Transverse colon (tissue), 4 donors: ENCODE measurements around the gene SPARC. TPM values are rescaled to one million over a fixed set of nuclear protein-coding genes. Genes with fewer than 3 reads are reported as not detected.

Source experiments
- DNase-seq: peaks from one replicate; pipeline ENCODE4 v3.0.0-alpha.2; 2019
- H3K27ac ChIP-seq, 4 donors: fragments of 200-600 bp; sonication (generic); 2 replicates each; pipeline ENCODE4 v1.5.1; 2016 to 2018; ENCODE audit warnings: inconsistent platforms in 4 of 4
- H3K27me3 ChIP-seq: fragments of 200-600 bp; sonication (generic); 2 replicates; pipeline ENCODE4 v1.5.1; 2017; ENCODE audit warnings: inconsistent platforms
- H3K36me3 ChIP-seq, 4 donors: fragments of 200-600 bp; sonication (generic); 2 replicates each; pipeline ENCODE4 v1.5.1; 2017 to 2019; ENCODE audit warnings: inconsistent platforms in 4 of 4
- H3K4me1 ChIP-seq, 4 donors: fragments of 200-600 bp; sonication (generic); 2 replicates each; pipeline ENCODE4 v1.5.1; 2017 to 2020; ENCODE audit warnings: inconsistent platforms in 4 of 4
- H3K4me3 ChIP-seq, 4 donors: fragments of 200-600 bp; sonication (generic); 1 replicate in 1 of 4; 2 replicates in 3 of 4; pipeline versions ENCODE4 v1.5.1 to v1.6.1; 2017 to 2019; ENCODE audit warnings: inconsistent platforms in 4 of 4
- H3K9me3 ChIP-seq, 2 donors: fragments of 200-600 bp; sonication (generic); 2 replicates each; pipeline ENCODE4 v1.5.1; 2017 to 2019; ENCODE audit warnings: inconsistent platforms in 2 of 2
- CTCF ChIP-seq, 5 experiments: fragments of 200-600 bp in 3 of 5; fragments of 450-650 bp in 2 of 5; sonication (generic) in 3 of 5; IDR thresholded peaks; 1 replicate in 2 of 5; 2 replicates in 3 of 5; pipeline ENCODE4 v1.5.1; 2016 to 2017; ENCODE audit warnings: antibody characterized with exemption in 5 of 5, inconsistent platforms in 3 of 5, mild to moderate bottlenecking in 2 of 5, moderate library complexity in 1 of 5
- EP300 ChIP-seq: sonication (generic); formaldehyde crosslinking; IDR thresholded peaks from one replicate; pipeline ENCODE4 v1.6.1; 2017; ENCODE audit warnings: antibody characterized with exemption, low read depth
- POLR2A ChIP-seq: fragments of 450-650 bp; IDR thresholded peaks from one replicate; pipeline ENCODE4 v1.6.1; 2016; ENCODE audit warnings: antibody characterized with exemption, mild to moderate bottlenecking, moderate library complexity
- POLR2AphosphoS5 ChIP-seq, 3 donors: sonication (generic); formaldehyde crosslinking; IDR thresholded peaks; one replicate each; pipeline ENCODE4 v1.6.1; 2016; ENCODE audit warnings: antibody characterized with exemption in 3 of 3
- WGBS, 2 donors: methylation state at CpG; one replicate each; pipeline ENCODE4 v1.1.5; 2018; ENCODE audit warnings: low coverage in 1 of 2; 5-methylcytosine and 5-hydroxymethylcytosine counted together
- in situ Hi-C, 4 donors: fragments of 200-750 bp; cut with MboI; loops; one replicate each; pipeline versions ENCODE4 v1.15.0 to v1.15.1; 2017; ENCODE audit warnings: low sequenced_read_pairs in 3 of 4, low pct_ligation_motif_present in 1 of 4, low pct_unique_long_range_greater_than_20kb in 1 of 4
- intact Hi-C: fragments of 100-400 bp; cut with DNase I; formaldehyde crosslinking; loops from one replicate; pipeline ENCODE4 v1.15.1; 2023; ENCODE audit warnings: low total_unique reads
- total RNA-seq, 4 donors: library from RNA; depleted of rRNA; stranded (reverse); fragments of >200 nt; gene quantifications; one replicate each; pipeline ENCODE4 v1.1.0, GENCODE V29; 2016

SPARC gene
- total RNA-seq, 4 donors from 2014 or later: 47.9 to 267 (median 85.1) TPM

- H3K36me3 ChIP-seq: no peaks in the 10 kb centered on the region
- H3K4me1 ChIP-seq: no peaks in the 10 kb centered on the region
- WGBS, 2 donors: 87% methylated on average over 5 of the region's 6 CpGs; no CpG with 5 or more reads in 1 of the 2 donors
- H3K27ac ChIP-seq: no peak overlapping the region
- DNase-seq: no peak
- in situ Hi-C loops: no loop called here
- no peak overlapping the region for H3K4me3 ChIP-seq
- TF ChIP-seq POLR2A (no peak), CTCF (IDR thresholded peaks at IDR 0.05) (no peak), POLR2AphosphoS5 (IDR thresholded peaks at IDR 0.05) (no peak), EP300 (no peak)
- H3K9me3 ChIP-seq: no peaks in the 10 kb centered on the region
- intact Hi-C loops: no loop called here
- H3K27me3 ChIP-seq: peaks cover 4% of the 10 kb centered on the region
These were observed 66.8 kb downstream of the SPARC start for GRCh38 chr5:151619812-151620460.

DNA sequence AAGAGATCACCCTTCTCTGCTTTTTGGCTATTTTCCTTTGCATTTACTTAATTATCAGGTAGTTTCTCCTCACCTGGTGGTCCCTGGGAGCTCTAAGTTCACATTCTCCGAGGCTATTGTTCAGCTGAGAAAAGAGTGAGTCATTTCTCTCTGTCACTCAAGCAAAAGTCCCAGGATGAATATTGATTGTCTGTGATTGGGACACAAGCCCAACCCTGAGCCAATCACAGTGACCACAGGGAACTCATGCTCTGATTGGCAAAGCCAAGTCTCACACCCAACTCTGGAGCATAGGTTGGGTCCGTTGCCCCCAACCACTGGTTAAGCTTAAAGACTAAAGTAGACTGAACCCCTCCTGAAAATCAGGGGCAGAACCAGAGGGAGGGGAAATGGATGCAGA lies 67.8 kb downstream of the SPARC start:
- H3K9me3 ChIP-seq: no peaks in the 10 kb centered on the region
- no peak overlapping the region for H3K27ac ChIP-seq
- WGBS, 2 donors: 27 to 39% methylated on average over 2 of the region's 2 CpGs
- no peak for DNase-seq
- peaks cover 4% of the 10 kb centered on the region for H3K27me3 ChIP-seq
- in situ Hi-C loops: no loop called here
- H3K36me3 ChIP-seq: no peaks in the 10 kb centered on the region
- intact Hi-C loops: no loop called here
- H3K4me3 ChIP-seq: no peak overlapping the region
- TF ChIP-seq POLR2AphosphoS5 (IDR thresholded peaks at IDR 0.05) (no peak), CTCF (IDR thresholded peaks at IDR 0.05) (no peak), POLR2A (no peak), EP300 (no peak)
- H3K4me1 ChIP-seq: no peaks in the 10 kb centered on the region

DNA sequence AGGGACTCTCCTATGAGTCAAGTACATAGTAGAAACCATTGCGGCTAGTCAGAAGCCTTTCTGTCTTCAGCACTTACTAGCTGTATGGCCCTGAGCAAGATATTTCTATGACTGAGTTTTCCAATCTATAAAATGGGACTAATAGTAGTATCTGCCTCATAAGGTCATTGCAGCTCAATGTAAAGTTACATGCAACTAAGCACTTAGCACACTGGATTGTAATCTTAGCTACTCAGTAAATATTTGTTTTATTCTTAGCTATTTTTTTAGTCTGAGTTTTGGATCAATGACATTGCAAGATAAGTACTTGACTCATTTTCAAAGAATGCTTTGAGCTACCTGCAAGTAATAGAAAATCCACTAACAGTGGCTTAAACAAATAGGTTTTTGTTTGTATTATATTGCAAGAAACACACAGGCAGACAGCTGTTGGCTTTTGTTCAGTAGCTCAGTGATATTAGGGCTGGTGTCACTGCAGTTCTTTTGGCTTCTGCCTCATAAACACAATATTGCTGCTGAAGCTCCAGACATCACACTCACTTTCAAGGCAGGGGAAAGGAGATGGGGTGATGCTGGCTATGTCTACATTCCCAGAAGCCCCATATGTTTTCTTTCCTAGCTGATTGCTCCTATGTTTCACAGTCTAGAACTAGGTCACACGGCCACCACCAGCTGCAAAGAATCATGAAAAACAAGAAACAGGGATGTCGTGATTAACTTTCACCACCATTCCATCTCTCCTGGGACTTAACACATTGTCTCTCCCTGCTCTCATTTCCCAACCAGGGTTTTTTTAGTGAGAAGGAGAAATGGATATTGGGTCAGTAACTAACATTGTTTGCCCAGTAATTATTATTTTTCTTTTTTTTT lies 68.6 kb downstream of the SPARC start:
- DNase-seq: no peak
- H3K27me3 ChIP-seq: peaks cover 4% of the 10 kb centered on the region
- no peak overlapping the region for H3K27ac ChIP-seq
- WGBS, 2 donors: 72 to 76% methylated on average over 3 of the region's 3 CpGs
- no peaks in the 10 kb centered on the region for H3K9me3 ChIP-seq
- in situ Hi-C loops (no loop called here), intact Hi-C loops (no loop called here)
- no peaks in the 10 kb centered on the region for H3K36me3 ChIP-seq
- H3K4me1 ChIP-seq: no peaks in the 10 kb centered on the region
- TF ChIP-seq POLR2AphosphoS5 (IDR thresholded peaks at IDR 0.05) (no peak), POLR2A (no peak), EP300 (no peak), CTCF (IDR thresholded peaks at IDR 0.05) (no peak)
- no peak overlapping the region for H3K4me3 ChIP-seq

DNA sequence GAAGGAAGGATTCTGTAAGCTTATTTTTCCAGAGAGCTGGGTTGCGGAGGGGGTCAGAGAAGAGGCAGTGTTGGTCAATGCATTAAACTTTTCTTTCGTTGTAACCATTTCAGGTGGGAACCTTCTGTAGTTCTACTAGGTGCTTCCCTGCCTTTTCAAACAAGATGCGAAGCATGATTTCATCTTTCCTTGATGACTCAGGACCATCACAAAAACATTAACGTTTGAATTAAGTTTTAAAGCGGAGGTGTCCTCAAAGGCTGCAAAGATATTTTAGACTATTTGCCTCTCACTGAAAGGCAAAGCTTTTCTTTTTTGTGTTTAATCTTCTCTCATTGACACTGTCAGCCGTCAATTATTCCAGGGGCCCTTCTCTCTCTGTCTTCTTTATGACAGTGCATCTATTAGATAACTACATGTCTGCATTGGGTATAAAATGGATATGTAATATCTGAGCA lies 69.3 kb downstream of the SPARC start:
- H3K27me3 ChIP-seq: peaks cover 4% of the 10 kb centered on the region
- in situ Hi-C loops: no loop called here
- intact Hi-C loops: no loop called here
- 76 to 85% methylated on average over 6 of the region's 6 CpGs for WGBS, 2 donors
- H3K27ac ChIP-seq: no peak overlapping the region
- TF ChIP-seq POLR2A: no peak
- no peak for TF ChIP-seq EP300
- TF ChIP-seq POLR2AphosphoS5 (IDR thresholded peaks at IDR 0.05): no peak
- no peak for TF ChIP-seq CTCF (IDR thresholded peaks at IDR 0.05)
- no peaks in the 10 kb centered on the region for H3K4me1 ChIP-seq
- no peaks in the 10 kb centered on the region for H3K36me3 ChIP-seq
- H3K4me3 ChIP-seq: no peak overlapping the region
- DNase-seq: no peak
- no peaks in the 10 kb centered on the region for H3K9me3 ChIP-seq
